ENCODE data around the gene FXYD7.

The FXYD7 gene

DNA sequence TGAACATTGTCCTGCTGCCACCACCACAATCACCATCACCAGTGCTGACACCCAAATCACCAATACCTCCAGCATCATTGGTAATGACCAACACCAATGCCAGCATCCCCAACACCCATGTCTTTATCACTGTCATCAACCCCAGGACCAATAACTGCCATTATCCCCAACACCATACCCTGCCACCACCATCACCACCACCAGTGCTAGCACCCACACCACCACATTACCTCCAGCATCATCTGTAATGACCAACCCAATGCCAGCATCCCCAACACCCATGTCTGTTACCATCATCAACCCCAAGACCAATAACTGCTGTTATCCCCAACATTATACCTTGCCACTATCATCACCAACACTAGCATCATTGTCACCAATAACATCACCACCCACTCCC lies 10.8 kb upstream of the FXYD7 start:
- Histone ChIP-seq H3K4me1 (ENCODE audit: control insufficient read depth, insufficient read depth, low read length) (peaks cover 3% of the 10 kb centered on the region), H3K27ac (ENCODE audit: extremely low read depth, low read depth, low read length) (no peak overlapping the region), H3K9me3 (ENCODE audit: control insufficient read depth, insufficient read depth, low read depth, low read length) (no peaks in the 10 kb centered on the region), H3K36me3 (ENCODE audit: control insufficient read depth in 2 of 2, insufficient read depth in 1 of 2, low read length in 2 of 2) (no peaks in the 10 kb centered on the region), H3K4me3 (ENCODE audit: low read depth, low read length) (no peak overlapping the region)
- POLR2A ChIA-PET, result no interaction called here
- CTCF ChIA-PET, result interaction anchor here (0.6 to 0.8 kb wide), 2 partner anchors 16 to 17 kb away, joined by 3 to 5 read pairs; no protein-coding TSS in a partner anchor
- TF ChIP-seq ZNF558 (tag by site-specific recombination; IDR thresholded peaks at IDR 0.05), result no peak
- peak; percentile 44; the same call in 1 of the 2 replicates for TF ChIP-seq ZNF473 (tag by site-specific recombination; IDR thresholded peaks at IDR 0.05)
- no peak for TF ChIP-seq ZNF426 (tag by site-specific recombination; IDR thresholded peaks at IDR 0.05)
- TF ChIP-seq ZNF629 (tag by site-specific recombination; IDR thresholded peaks at IDR 0.05), result no peak
- no peak for TF ChIP-seq ZNF19 (tag by site-specific recombination; IDR thresholded peaks at IDR 0.05; ENCODE audit: low read depth)
- 0 out of 2 replicates have a peak, but pooled peaks have one; percentile 30 for TF ChIP-seq ZNF148 (tag by site-specific recombination; IDR thresholded peaks at IDR 0.05; ENCODE audit: borderline replicate concordance)
- TF ChIP-seq, protein P1, sequence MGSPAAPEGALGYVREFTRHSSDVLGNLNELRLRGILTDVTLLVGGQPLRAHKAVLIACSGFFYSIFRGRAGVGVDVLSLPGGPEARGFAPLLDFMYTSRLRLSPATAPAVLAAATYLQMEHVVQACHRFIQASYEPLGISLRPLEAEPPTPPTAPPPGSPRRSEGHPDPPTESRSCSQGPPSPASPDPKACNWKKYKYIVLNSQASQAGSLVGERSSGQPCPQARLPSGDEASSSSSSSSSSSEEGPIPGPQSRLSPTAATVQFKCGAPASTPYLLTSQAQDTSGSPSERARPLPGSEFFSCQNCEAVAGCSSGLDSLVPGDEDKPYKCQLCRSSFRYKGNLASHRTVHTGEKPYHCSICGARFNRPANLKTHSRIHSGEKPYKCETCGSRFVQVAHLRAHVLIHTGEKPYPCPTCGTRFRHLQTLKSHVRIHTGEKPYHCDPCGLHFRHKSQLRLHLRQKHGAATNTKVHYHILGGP (tag by site-specific recombination; IDR thresholded peaks at IDR 0.05), result peak; percentile 15; the same call in 1 of the 2 replicates
- no peak for TF ChIP-seq ZNF391 (tag by site-specific recombination; IDR thresholded peaks at IDR 0.05; ENCODE audit: borderline replicate concordance, low read depth)
- no peak for TF ChIP-seq ZNF830 (tag by site-specific recombination; IDR thresholded peaks at IDR 0.05; ENCODE audit: low read depth)
- TF ChIP-seq ZNF18 (tag by site-specific recombination; IDR thresholded peaks at IDR 0.05), result no peak
- TF ChIP-seq KLF16 (tag by site-specific recombination; IDR thresholded peaks at IDR 0.05), result no peak
- no peak for TF ChIP-seq ZNF266 (tag by site-specific recombination; IDR thresholded peaks at IDR 0.05; ENCODE audit: low read depth)
- TF ChIP-seq, protein P2, sequence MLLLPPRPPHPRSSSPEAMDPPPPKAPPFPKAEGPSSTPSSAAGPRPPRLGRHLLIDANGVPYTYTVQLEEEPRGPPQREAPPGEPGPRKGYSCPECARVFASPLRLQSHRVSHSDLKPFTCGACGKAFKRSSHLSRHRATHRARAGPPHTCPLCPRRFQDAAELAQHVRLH (tag by site-specific recombination; IDR thresholded peaks at IDR 0.05), result no peak
- TF ChIP-seq, protein P3, sequence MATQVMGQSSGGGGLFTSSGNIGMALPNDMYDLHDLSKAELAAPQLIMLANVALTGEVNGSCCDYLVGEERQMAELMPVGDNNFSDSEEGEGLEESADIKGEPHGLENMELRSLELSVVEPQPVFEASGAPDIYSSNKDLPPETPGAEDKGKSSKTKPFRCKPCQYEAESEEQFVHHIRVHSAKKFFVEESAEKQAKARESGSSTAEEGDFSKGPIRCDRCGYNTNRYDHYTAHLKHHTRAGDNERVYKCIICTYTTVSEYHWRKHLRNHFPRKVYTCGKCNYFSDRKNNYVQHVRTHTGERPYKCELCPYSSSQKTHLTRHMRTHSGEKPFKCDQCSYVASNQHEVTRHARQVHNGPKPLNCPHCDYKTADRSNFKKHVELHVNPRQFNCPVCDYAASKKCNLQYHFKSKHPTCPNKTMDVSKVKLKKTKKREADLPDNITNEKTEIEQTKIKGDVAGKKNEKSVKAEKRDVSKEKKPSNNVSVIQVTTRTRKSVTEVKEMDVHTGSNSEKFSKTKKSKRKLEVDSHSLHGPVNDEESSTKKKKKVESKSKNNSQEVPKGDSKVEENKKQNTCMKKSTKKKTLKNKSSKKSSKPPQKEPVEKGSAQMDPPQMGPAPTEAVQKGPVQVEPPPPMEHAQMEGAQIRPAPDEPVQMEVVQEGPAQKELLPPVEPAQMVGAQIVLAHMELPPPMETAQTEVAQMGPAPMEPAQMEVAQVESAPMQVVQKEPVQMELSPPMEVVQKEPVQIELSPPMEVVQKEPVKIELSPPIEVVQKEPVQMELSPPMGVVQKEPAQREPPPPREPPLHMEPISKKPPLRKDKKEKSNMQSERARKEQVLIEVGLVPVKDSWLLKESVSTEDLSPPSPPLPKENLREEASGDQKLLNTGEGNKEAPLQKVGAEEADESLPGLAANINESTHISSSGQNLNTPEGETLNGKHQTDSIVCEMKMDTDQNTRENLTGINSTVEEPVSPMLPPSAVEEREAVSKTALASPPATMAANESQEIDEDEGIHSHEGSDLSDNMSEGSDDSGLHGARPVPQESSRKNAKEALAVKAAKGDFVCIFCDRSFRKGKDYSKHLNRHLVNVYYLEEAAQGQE (tag by site-specific recombination; IDR thresholded peaks at IDR 0.05), result no peak
- 0 out of 2 replicates have a peak, but pooled peaks have one; percentile 34 for TF ChIP-seq ZNF23 (tag by site-specific recombination; IDR thresholded peaks at IDR 0.05; ENCODE audit: borderline replicate concordance)
- TF ChIP-seq KLF10 (tag by site-specific recombination; IDR thresholded peaks at IDR 0.05), result no peak
- TF ChIP-seq ZNF10 (tag by site-specific recombination; IDR thresholded peaks at IDR 0.05), result no peak
- TF ChIP-seq ZNF133 (tag by site-specific recombination; IDR thresholded peaks at IDR 0.05), result peak; percentile 41; the same call in 1 of the 2 replicates
- 0 out of 2 replicates have a peak, but pooled peaks have one; percentile 55 for TF ChIP-seq ZNF776 (tag by site-specific recombination; IDR thresholded peaks at IDR 0.05; ENCODE audit: borderline replicate concordance)
- no peak for TF ChIP-seq SCRT2 (tag by site-specific recombination; IDR thresholded peaks at IDR 0.05)
- TF ChIP-seq RBAK (tag by site-specific recombination; IDR thresholded peaks at IDR 0.05), result no peak
- TF ChIP-seq REPIN1 (tag by site-specific recombination; IDR thresholded peaks at IDR 0.05; ENCODE audit: low read depth), result no peak
- no peak for TF ChIP-seq ZNF404 (tag by site-specific recombination; IDR thresholded peaks at IDR 0.05)
- TF ChIP-seq ZEB2 (tag by site-specific recombination; IDR thresholded peaks at IDR 0.05), result no peak
- TF ChIP-seq ZNF354C (tag by site-specific recombination; IDR thresholded peaks at IDR 0.05; ENCODE audit: borderline replicate concordance, low read depth), result no peak
- no peak; the same call in 1 of the 2 replicates for TF ChIP-seq ZNF521 (tag by site-specific recombination; IDR thresholded peaks at IDR 0.05)
- no peak for TF ChIP-seq ZNF274 (IDR thresholded peaks at IDR 0.05; ENCODE audit: low read length)
- TF ChIP-seq ZNF274 (tag by site-specific recombination; IDR thresholded peaks at IDR 0.05; ENCODE audit: borderline replicate concordance), result 0 out of 2 replicates have a peak, but pooled peaks have one; percentile 6
